Measurements from ENCODE around the gene CALML3. TPM values are rescaled to one million over a fixed set of nuclear protein-coding genes. Genes with fewer than 3 reads are reported as not detected.
A peak's percentile ranks its signal among the peaks of the same experiment; 100 is the strongest.

The CALML3 gene
- total and polyA plus RNA-seq, 2 of the 13 experiments (the other 11 are each of a cell fraction or from before 2014, with no cell fraction given), result not detected

DNA sequence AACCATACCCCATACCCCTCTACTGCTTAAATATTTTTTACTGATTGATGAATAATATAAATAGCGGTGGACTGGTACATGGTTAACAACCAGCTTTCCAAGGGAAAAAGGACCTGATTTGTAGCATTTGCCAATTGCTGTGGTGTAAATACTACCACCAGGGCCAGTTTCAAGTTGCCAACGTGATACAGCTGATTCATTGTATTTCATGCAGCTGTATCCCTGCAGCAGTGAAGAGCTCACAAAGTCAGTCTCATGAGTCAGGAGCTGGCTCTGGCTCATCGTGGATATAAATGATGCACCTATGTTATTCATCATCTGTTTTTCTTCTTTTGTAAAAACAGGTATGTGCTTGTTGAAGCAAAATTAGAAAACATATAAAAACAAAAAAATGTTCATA lies 40.6 kb upstream of the CALML3 start:
- H2AFZ ChIP-seq (ENCODE audit: low read length), result no peak overlapping the region
- no peak for DNase-seq (ENCODE audit: low spot score)
- ChIA-PET CTCF (ENCODE audit: low intra/inter-chr PET ratio, low total read pairs) (no interaction called here), POLR2A (no interaction called here)
- no peaks in the 10 kb centered on the region for H4K20me1 ChIP-seq (ENCODE audit: insufficient read depth, low read length)
- no peak overlapping the region for H3K9ac ChIP-seq (ENCODE audit: insufficient read depth, low read depth, low read length)
- in situ Hi-C loops (cut with HindIII; ENCODE audit: extremely low pct_ligation_motif_present, low pct_unique_long_range_greater_than_20kb) (no loop called here), intact Hi-C loops (cut with micrococcal nuclease; ENCODE audit: unreplicated experiment) (no loop called here)
- H3K36me3 ChIP-seq (replicated peaks in 1 of 2; ENCODE audit: control insufficient read depth in 1 of 2, insufficient read depth in 2 of 2, low read length in 2 of 2), result no peaks in the 10 kb centered on the region
- H3K4me2 ChIP-seq (ENCODE audit: low read depth, low read length), result no peak overlapping the region
- TF ChIP-seq NR3C1 (CRISPR knock-in tag; IDR thresholded peaks at IDR 0.05), result no peak
- no peak for TF ChIP-seq MTA1 (CRISPR knock-in tag; IDR thresholded peaks at IDR 0.05; ENCODE audit: borderline replicate concordance)
- TF ChIP-seq ZFP41 (CRISPR knock-in tag; IDR thresholded peaks at IDR 0.05; ENCODE audit: borderline replicate concordance), result no peak
- no peak for TF ChIP-seq HOXD1 (CRISPR knock-in tag; IDR thresholded peaks at IDR 0.05)
- BruUV-seq (replicated peaks), result no TSS peak
- H3K4me3 ChIP-seq (replicated peaks in 1 of 3; ENCODE audit: insufficient read depth in 1 of 3, low read depth in 2 of 3, low read length in 3 of 3), result no peak overlapping the region
- no peak overlapping the region for H3K27ac ChIP-seq (ENCODE audit: extremely low read length, insufficient read depth, low read length)
- peaks cover 2 to 36% of the 10 kb centered on the region in 2 experiments; a peak in 3 of 5 replicates for H3K27me3 ChIP-seq (ENCODE audit: control insufficient read depth in 1 of 2, insufficient read depth in 2 of 2, low read length in 2 of 2)
- no peaks in the 10 kb centered on the region for H3K79me2 ChIP-seq (ENCODE audit: insufficient read depth, low read length)
- ATAC-seq, result no peak
- FAIRE-seq, result no peak
- WGBS (ENCODE audit: low lambda C conversion rate), result 46% methylated on average over 3 of the region's 3 CpGs
- H3K9me3 ChIP-seq (ENCODE audit: low read length), result no peaks in the 10 kb centered on the region
- peaks cover 70% of the 10 kb centered on the region for H3K4me1 ChIP-seq (ENCODE audit: insufficient read depth, low read length)

DNA sequence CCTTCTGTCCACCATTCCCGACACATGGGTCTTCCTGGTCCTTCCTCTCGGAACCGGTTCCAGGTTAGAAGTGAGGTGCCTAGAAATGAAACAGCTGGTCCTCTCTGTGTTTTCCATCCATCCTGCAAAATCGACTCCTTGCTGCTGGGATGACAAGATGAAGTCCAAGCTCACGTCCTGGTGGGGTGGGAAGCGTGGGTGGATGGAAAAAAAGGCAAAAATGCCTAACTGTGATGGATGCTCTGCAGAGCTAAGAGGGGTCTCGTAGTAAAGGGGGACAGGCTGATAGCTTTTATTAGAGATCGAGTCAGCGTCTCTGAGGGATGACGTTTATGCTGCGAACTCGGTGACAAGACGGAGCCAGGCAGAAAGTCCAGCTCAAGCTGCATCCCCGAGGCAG lies 39.5 kb upstream of the CALML3 start:
- ATAC-seq (no peak), DNase-seq (ENCODE audit: low spot score) (no peak), FAIRE-seq (no peak)
- no TSS peak for BruUV-seq (replicated peaks)
- H2AFZ ChIP-seq (ENCODE audit: low read length), result no peak overlapping the region
- intact Hi-C loops (cut with micrococcal nuclease; ENCODE audit: unreplicated experiment) (no loop called here), in situ Hi-C loops (cut with HindIII; ENCODE audit: extremely low pct_ligation_motif_present, low pct_unique_long_range_greater_than_20kb) (no loop called here)
- H3K4me2 ChIP-seq (ENCODE audit: low read depth, low read length), result no peak overlapping the region
- no peaks in the 10 kb centered on the region for H4K20me1 ChIP-seq (ENCODE audit: insufficient read depth, low read length)
- no peaks in the 10 kb centered on the region for H3K79me2 ChIP-seq (ENCODE audit: insufficient read depth, low read length)
- no peaks in the 10 kb centered on the region for H3K9me3 ChIP-seq (ENCODE audit: low read length)
- POLR2A ChIA-PET, result no interaction called here
- TF ChIP-seq KLF12 (CRISPR knock-in tag; IDR thresholded peaks at IDR 0.05; ENCODE audit: borderline replicate concordance) (no peak), SOX6 (IDR thresholded peaks at IDR 0.05) (no peak), SOX6 (CRISPR knock-in tag; IDR thresholded peaks at IDR 0.05) (no peak), FUBP1 (CRISPR knock-in tag; IDR thresholded peaks at IDR 0.05; ENCODE audit: borderline replicate concordance) (no peak), EZH2 (conservative IDR thresholded peaks at IDR 0.05; ENCODE audit: low read depth, low read length) (0 out of 2 replicates have a peak, but pooled peaks have one; percentile 12)
- H3K27ac ChIP-seq (ENCODE audit: extremely low read length, insufficient read depth, low read length), result no peak overlapping the region
- no peak overlapping the region for H3K4me3 ChIP-seq (replicated peaks in 1 of 3; ENCODE audit: insufficient read depth in 1 of 3, low read depth in 2 of 3, low read length in 3 of 3)
- peaks cover 2 to 36% of the 10 kb centered on the region in 2 experiments; a peak in 3 of 5 replicates for H3K27me3 ChIP-seq (ENCODE audit: control insufficient read depth in 1 of 2, insufficient read depth in 2 of 2, low read length in 2 of 2)
- 53% methylated on average over 14 of the region's 14 CpGs for WGBS (ENCODE audit: low lambda C conversion rate)
- H3K9ac ChIP-seq (ENCODE audit: insufficient read depth, low read depth, low read length), result no peak overlapping the region
- peaks cover 69% of the 10 kb centered on the region for H3K4me1 ChIP-seq (ENCODE audit: insufficient read depth, low read length)
- H3K36me3 ChIP-seq (replicated peaks in 1 of 2; ENCODE audit: control insufficient read depth in 1 of 2, insufficient read depth in 2 of 2, low read length in 2 of 2), result no peaks in the 10 kb centered on the region
- CTCF ChIA-PET (ENCODE audit: low intra/inter-chr PET ratio, low total read pairs), result no interaction called here

All from HepG2 (cell line).